Stimulated activated CD4-positive, alpha-beta T cell treated with anti-CD3 and anti-CD28 coated beads, Interleukin-1b, Interleukin-23, amount 100 ng/mL, for 48 hours (primary cell): ENCODE data around the gene TRAPPC2.
"Not testable (repeated sequence)": the region's sequence is repeated elsewhere in the genome, so short reads cannot be mapped to it uniquely, and the experiment has no call there.

Experiments used
- DNase-seq: peaks from one replicate; pipeline ENCODE4 v3.0.0-alpha.2; 2020

The TRAPPC2 gene

DNA sequence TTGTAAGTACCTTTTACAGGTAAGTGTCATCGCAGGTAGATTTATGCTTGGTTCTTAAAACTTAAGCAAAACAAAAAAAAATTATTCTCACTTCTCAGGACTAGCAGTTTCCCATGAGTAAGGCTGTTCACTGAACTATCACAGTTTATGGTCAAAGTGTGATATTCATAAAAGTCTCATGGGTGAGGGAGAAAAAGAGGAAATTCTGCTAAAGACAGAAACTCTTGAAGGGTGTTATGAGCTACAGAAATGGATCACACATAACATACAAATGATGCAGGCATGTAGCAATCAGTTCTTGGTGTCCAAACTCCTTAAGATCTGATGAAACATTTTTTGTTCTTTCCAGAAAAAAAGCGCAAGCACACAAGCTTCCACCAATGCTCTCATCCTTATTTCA, 37.0 kb downstream of the TRAPPC2 start:
- DNase-seq = no peak

DNA sequence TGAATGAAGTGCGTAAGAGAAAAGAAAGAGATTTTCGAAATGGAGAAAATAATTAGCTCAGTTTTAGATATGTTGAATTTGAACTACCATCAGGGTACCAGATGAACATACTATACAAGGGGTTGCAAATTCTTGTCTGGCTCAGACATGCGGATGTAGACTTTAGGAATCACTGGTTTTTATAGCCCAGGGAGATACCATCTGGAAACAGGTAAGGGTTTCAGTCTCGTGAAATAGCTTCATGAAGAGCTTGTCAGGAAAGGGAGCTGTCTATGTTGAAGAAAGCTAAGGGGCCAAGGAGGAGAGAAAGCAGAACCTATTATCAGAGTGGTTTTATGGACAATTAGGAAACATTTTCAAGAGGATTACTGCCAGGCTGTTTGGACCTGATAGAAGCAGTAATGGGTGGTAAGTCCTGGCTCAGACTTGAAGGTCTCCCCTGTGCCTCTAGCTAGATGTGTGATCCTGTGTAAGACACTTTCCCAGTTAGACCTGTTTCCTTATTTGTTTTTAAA, 38.8 kb downstream of the TRAPPC2 start:
- no peak for DNase-seq

DNA sequence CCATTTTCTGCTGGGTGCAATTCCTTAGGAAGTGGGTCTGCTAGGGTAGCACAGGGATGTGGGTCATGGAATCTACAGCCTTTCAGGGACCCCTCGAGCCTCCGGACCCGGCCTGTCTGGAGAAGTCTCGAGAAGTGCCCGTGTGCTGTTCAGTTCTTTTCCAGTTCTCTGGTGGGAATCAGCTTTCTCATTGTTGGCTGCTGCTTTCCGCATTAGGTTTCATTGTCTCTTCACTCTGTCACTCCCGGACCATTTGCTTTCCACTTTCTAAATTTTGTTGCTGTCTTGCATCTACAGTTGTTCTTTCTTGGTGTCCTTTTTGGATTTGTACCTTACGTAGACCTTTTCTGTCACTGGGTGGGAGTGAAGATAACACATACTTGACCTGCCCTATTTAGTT, 39.4 kb downstream of the TRAPPC2 start:
- no peak for DNase-seq

DNA sequence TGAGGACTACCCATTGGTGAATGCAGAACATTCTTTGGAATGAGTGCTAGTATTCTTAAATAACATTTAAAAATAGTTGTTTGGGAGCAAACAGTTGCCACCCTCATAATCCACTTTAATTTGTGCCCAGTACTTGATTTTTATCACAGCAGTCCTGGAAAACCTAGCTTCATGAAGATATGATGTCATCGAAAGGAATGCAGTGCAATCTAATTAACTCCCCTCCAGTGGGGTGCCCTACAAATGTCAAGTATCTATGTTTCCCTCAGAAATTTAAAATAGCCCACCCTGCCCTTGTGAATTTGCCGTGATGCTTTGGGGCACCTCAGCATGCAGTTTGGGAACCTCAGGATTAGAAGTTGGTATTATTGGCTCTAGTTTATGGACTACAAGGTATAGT, 40.1 kb downstream of the TRAPPC2 start:
- no peak for DNase-seq

DNA sequence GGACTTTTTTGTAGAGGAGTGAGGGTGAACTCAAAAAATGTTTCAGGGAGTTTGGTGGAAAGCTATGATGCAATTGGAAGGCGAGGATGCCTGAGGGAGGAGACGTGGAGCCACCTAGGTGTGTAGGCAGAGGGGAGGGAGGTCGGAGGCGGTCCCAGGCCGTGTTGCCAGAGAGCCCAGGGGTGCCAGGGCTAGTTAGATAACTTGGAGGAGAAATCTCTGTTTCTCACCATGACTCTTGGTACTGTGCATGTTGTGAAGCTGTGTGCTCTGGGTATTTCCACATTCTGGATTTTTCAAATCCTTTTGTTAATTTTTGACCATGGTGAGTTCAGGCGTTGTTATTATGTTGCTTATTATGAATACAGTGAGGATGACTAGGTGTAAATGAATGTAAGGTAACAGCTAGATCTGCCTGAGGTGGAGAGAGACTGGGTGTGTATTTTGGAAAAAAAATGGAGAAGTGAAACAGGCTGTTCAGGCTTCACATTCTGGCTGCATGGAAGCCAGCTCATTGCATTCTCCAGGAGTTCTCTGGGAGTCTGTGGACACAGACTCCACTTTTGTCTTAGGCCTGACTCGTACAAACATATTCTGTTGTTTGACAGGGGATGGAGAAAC, 41.0 kb downstream of the TRAPPC2 start:
- DNase-seq = no peak

DNA sequence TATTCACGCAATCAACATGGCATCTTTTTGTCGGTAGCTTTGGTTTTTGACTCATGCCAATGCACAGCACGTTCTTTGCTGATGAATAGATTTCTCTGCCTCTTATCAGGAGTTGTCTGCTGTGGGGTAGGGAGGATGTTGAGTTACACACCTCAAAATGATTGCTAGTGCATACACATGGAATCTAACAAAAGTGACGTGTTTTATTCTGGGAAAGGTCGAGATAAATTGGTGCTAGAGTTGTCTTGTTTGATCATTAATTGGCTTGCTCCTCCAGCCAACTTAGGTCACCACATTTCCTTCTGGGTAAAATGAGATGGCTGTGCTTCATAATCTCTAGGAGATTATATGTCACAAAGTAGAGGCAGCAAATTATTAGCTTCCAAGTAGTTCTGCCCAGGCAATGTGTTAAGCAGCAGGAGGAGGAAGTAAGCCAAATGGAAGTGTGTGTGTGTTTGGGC, 41.6 kb downstream of the TRAPPC2 start:
- DNase-seq = no peak

DNA sequence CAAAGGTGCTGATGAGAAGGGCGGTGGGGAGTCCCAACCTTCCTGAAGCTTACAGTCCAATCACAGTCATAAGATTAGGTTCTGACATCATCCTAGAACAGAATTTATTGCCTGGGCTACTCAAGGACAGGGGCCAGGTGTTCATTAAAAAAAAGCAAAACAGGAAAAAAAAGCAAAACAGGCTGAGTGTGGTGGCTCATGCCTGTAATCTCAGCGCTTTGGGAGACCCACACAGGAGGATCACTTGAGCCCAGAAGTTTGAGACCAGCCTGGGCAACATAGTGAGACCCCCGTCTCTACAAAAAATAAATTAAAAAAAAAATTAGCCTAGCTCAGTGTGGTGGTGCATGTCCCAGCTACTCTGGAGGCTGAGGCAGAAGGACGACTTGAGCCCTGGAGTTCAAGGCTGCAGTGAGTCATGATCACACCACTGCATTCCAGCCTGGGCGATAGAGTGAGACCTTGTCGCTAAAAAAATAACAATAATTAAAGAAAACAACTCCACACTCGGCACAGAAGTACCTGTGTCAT, 42.5 kb downstream of the TRAPPC2 start:
- no peak for DNase-seq

DNA sequence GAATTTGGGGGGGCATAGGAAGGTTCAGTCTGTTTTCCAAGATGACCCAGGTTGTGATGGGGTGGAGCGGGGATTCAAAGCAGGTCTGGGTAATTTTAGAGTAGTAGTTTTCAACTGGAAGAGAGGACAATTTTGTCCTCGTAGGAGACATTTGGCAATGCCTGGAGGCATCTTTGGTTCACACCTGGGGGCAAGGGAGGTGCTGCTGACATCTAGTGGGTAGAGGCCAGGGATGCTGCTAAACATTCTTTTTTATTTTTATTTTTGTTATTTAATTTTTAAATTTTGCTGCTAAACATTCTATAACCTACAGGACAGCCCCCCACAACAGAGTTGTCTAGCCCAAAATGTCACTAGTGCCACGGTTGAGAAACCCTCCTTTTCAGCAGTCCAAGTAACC, 43.6 kb downstream of the TRAPPC2 start:
- DNase-seq = no peak

DNA sequence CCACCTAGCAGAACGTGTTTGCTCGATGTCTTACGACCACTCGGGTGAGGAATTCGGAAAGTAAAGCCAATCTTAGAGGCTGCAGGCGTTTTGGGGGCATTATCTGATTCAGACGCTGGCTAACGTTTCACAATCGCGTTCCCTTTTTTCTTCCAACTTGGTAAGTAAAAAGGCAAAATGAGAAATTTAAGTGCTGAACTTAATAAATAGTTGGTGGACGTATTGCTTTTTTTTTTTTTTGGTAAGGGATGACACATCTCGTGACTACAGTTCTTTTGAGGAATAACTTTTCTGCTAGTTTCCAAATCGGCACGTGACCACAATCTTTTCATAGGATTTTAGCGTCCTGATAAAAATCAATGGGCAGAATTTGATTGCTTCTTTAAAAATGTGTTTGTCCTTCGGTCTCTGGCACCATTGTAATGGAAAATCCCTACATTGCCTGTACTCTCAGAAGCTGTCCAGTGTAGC, 44.6 kb downstream of the TRAPPC2 start:
- DNase-seq = no peak

DNA sequence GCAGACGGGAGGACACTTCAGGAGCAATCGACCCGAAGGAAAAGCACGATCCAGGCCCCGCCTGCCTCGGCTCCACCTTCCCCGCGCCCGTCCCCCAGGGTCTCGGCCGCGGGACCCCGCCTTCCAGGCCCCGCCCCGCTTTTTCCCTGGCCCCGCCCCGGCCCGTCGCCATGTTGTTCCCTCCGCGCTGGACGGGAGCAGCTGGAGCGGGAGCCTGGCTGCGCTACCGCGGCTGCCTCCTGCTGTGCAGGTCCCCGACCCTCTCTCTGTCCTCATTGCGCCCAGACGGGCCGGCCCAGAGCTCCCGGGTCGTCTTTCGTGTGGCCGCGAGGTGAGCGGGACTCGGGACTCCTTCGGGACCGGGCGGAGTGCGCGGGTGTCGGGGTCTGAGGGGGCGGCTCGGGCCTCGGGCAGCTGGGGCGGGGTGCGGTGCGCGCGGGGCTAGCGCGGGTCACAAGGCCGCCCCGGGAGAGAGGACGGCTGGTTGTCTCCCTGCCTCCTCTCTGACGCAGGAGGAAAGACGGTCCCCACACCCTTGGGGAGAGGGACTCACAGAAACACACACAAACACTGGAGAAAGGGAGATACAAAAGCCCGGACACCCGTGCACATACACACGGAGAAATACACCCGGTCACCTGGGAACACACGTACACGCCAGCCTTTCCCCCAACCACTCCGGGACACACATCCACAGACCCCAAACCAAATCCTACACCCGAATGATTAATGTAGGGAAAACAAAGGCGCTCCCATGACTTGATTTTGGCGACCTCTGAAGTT, 45.3 kb downstream of the TRAPPC2 start, which contains the start of gene RAB9A:
Gene RAB9A (plus strand): TSS at position 171 of the 783 bp plus-strand sequence. CDS start 19,619 bp downstream, outside the sequence.
- peak; percentile 82 for DNase-seq

DNA sequence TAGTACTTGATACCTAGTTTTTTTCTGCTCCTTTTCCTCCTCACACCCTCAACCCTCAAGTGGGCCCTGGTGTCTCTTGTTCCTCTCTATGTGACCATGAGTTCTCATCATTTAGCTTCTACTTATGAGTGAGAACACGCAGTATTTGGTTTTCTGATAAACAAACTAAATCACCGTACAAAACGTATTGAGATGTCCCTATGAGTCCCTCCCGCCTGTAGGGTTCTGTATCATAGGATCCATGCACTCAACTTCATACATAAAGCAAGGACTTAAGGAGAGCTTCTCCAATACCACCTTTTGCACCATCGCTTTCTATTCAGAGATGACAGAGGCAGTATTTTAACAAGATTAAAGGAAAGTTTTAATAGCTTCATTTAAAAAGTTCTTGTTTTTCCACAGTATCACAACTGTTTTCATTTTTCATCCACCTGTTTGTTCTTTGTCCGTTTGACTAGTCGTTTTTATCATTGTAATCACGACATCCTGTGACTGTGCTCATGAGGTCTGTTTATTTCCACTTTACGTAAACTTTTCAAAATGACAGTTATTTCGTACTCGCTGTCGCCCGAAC, 45.9 kb downstream of the TRAPPC2 start:
- no peak for DNase-seq

DNA sequence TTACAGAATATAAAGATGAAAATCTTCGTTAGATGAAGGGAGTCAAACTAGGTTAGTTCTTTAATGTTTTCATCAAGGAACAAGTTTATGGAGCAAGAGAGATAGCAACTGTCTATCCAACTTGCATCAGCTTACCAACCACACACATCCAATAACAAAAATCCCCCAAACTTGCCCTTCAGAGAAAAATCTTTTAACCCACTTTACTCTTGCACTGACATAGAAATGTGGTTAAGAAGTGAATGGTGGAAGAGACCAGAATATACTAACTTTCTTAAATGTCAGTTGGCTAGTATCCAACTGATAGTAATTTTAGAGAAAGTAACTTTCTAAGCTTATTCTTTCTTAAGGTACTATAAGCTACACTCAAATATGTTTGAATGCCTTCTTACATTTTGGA, 47.2 kb downstream of the TRAPPC2 start:
- DNase-seq = no peak

DNA sequence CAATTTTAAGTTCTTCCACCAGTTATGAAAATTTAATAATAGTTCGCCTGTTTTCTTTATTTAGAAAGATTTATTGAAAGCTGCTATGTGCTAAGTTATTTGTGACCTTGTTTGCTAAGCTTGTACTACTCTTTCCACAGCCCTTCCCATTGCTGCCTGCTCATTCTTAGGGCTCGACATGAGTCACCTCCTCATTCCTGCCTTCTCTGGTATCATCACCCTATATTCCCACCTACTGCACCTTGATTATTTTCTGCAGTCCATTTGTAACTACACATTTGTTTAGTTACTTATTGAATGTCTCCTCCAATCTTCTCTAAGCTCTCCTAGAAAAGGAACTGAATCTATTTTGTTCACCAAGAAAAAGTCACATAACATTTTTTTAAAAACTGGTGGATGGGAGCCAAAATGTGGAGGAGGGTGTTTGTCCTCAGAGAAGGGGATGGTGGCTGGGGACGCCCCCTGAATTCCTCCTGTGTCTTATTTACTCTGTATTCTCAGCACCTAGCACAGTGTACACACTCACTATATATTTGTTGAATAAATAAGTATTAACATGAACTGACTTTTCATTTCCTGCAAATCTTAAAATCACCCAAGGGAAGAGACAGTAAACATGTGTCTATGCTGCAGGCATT, 49.2 kb downstream of the TRAPPC2 start:
- DNase-seq = no peak

DNA sequence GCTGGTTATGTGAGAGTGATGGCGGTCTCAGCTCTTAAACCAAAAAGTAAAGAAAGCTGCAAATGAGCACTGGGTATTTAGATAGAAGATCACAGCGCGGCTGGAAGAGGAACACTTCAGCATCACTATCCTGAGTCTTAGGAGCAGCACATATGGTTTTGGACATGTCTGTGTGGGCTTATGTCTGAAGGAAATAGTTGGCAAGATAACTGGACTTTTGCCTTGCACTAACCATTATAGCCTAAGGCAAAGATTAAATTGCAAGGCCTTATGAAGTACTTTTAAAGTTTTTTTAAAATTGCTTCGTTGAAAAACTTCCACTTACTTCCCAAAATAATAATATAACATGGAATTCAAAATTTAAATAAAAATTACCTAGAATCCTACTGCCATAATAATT, 50.1 kb downstream of the TRAPPC2 start:
- DNase-seq = no peak

DNA sequence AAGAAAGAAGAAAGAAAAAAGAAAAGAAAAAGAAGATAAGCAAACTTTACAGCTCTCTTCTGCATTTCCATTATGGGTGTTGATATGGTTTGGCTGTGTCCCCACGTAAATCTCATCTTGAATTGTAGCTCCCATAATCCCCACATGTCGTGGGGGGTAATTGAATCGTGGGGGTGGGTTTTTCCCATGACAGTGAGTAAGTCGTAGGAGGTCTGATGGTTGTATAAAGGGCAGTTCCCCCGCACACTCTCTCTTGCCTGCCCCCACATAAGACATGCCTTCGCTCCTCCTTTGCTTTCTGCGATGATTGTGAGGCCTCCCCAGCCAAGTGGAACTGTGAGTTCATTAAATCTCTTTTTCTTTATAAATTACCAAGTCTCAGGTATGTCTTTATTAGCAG, 52.8 kb downstream of the TRAPPC2 start:
- no peak for DNase-seq

DNA sequence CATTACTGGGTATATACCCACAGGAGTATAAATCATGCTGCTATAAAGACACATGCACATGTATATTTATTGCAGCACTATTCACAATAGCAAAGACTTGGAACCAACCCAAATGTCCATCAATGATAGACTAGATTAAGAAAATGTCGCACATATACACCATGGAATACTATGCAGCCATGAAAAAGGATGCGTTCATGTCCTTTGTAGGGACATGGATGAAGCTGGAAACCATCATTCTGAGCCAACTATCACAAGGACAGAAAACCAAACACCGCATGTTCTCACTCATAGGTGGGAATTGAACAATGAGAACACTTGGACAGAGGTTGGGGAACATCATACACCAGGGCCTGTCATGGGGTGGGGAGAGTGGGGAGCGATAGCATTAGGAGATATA, 54.7 kb downstream of the TRAPPC2 start:
- not testable (repeated sequence) for DNase-seq

DNA sequence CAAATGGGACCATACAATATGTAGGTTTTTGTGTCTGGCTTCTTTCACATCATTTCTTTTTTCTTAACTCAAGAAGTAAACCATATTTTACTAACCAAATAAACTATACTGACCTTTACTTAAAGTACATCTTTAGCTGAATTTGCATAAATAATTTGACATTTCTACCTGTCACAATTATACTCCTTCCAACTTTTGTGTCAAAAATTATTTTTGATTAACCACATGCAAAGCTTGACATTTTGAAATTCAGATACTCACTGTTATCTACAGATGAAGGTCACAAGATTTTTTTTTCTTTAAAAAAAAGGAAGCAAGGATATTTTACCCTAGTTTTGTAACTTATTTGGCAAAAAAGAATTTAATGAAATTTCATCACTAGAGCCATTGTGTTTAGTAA, 57.5 kb downstream of the TRAPPC2 start:
- no peak for DNase-seq

DNA sequence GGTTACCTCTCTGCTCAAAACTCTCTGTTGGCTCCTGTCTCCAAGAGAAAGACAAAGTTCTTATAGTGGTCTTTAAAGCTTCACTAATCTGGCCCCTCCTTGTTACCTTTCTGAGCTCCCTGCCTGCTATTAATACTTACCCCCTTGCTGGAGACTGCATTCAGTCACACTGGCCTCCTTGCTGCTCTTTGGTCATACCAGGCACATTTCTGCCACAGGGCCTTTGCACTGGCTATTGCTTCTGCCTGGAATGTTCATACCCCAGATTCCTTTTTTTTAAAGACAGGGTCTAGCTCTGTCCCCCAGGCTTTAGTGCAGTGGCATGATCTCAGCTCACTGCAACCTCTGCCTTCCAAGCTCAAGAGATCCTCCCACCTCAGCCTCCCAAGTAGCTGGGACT, 61.4 kb downstream of the TRAPPC2 start:
- no peak for DNase-seq

DNA sequence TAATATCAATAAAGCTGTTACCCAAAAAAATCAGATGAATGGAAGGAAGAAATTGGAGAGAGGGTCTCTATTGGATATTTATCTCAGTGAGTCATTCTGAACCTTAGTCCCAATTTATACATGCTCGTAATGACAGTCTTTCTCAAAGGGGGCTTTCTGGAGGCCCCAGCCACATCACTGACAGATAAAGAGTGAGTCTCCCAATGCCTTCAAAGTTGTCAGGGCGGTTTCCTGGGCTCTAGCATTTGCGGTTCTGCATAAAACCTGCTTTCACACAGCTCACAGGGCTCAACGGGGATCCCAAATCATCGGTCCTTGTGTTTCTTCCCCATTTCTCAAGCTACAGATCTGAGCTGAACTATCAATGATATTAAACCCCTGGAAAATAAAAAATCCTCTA, 64.2 kb downstream of the TRAPPC2 start:
- DNase-seq = no peak

DNA sequence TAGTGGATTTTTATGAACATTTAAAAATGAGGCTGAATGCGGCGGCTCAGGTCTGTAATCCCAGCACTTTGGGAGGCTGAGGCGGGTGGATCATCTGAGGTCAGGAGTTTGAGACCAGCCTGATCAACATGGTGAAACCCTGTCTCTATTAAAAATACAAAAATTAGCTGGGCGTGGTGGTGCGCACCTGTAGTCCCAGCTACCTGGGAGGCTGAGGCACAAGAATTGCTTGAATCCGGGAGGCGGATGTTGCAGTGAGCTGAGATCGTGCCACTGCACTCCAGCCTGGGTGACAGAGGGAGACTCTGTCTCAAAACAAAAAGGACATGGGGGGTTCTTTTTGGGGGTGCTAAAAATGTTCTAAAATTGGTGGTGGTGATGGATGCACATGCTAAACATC, 64.7 kb downstream of the TRAPPC2 start:
- not testable (repeated sequence) for DNase-seq

DNA sequence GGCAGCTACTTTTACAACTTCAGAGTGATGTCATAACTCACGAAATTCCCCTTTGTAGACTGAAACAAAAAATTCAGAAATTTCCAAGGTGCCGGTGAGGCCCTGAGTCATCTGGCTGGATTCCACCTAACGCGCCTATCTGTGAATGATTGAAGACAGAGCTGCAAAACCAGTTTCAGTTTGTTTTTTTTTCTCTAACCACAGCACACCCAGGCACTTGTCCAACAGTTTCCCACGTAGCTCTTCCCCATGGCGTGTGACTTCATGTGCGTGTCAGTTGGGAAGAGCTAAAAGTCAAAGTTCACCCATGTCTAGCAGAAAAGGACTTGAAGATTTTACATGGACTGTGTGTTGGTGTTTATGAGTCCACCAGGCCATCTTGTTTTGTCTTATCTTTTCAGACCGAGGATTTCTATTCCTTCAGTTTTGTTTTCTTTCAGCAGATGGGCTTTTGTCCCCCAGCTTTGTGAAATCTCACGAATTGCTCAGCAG, 65.1 kb downstream of the TRAPPC2 start:
- DNase-seq = peak; percentile 61

DNA sequence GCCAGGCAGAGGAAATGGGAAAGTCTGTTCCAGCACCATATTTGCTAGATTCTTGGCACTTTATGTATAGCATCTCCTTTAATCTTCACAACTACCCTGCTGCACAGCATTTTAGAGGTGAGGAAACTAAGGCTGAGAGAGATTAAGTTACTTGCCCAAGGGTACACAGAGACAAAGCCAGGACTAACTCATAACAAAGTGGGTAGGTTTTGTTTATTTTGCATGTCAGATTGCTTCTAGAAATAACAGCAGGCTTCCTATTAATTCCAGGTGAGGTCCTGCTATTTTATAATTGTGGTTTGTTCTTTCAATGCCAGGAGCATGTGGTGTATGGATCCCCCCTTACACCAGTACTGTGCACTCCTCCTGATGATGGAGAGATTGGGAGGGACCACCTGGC, 66.5 kb downstream of the TRAPPC2 start:
- DNase-seq = no peak

DNA sequence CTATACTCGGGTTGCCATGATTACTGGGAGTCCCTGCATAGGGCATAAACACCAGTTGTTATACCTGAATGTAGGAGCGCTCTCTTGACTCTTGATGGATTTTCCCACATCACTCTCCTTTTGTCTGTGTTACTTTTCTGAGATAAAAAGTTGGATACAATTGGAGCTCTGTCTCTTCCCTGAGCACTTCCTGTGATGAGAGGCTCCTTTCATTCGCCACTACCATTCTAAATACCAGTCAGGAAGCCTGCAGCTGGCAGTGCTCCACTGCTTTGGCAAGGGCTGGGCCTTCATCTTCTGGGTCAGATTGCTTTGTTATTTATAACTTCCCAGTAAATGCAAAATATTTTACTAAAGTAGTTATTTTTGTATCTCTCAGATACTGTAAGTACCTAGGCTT, 67.6 kb downstream of the TRAPPC2 start:
- no peak for DNase-seq
